Suppressor macrophage (primary cell): ENCODE results near the gene BCL11B.

Experiments
- DNase-seq, 4 experiments: peaks; one replicate each; pipeline ENCODE4 v3.0.0-alpha.2; 2020 to 2022

Gene BCL11B

DNA sequence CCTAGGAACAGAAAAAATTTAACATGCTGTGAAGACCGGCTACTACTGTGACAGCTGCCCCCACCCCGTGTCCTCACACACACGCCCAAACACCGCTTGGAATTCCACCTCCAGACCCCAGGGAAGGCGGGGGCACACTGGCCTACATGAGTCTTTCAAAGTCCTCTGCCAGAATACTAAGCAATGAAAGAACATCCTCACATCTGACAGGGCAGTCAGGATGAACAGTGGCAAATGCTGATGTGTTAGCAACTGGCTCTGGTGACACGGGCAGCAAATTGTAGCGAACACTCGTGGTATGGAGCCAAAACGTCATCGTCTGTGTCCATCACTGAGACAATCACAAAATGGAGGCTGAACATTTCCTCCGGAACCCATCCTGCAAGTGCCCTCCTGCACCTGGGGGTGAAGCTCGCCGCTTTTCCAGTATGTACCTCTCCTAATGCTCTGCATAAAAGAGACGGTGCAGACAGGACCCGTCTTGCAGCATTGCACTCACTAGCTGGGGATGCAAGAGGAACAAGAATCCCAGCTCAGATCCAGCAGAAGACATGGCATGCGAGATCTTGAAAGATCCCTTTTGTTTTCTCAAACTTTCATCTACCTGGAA is 94.8 kb downstream of the BCL11B start:
- no peak for DNase-seq

DNA sequence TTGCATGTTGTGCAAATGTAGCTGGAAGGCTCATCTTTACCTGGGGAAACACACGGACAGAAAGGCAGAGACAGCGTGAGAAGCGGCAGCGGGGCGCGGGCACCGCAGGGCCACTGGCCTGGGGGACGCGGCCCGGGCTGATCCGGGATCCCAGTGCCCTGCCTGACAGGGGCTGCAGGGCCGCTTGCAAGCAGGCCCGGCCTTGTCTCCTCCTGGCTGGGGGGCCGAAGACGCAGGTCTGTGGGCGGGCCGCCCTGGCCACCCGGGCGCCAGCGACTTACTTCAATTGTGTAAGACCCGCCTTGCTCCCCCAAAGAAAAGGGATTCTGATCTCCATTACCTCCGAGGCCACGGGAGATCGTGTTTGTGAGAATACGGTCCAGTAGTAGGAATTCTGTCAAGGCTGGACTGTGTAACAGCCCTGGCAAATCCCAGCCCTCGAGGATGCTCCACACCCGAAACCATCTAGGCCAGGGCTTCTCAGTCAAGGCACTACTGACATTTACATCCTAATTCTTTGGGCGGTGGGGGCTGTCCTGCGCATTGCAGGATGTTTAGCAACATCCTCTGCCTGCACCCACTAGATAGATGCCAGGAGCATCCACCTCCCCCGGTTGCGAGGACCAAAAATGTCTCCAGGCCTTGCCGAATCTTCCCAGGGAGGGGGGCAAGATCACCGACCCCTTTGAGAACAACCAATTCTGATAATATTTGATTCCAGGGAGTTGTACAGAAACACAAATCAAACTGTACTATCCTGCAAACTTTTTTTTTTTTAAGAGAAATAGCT is 95.6 kb downstream of the BCL11B start:
- no peak for DNase-seq

DNA sequence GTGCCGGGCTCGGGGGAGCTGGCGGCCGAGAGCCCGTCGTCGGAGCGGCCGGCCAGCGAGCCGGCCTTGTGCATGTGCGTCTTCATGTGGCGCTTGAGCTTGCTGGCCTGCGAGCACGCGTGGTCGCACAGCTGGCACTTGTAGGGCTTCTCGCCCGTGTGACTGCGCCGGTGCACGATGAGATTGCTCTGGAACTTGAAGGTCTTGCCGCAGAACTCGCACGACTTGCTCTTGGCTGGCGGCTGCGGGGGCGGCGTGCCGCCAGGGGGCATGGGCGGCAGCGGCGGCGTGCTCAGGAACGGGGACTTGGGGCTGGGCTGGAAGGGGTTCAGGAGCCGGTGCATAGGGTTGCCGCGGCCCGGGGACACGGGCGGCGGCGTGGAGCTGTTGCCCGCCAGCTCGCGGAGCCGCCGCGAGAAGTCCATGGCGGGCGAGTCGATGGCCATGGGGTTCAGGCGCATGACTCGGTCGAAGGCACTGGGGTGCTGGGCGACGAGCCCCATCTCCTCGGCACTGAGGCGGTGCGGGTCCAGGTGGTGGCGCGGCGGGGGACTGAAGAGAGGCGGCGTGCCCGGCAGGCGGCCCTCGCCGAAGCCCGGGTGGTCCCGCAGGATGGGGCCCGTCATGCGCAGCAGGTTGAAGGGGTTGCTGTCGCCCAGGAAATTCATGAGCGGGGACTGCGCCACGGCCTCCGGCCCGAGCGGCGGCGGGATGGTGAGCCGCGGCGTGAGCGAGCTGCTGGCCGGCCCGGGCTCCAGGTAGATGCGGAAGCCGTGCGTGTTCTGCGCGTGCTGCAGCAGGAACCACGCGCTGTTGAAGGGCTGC is 96.5 kb downstream of the BCL11B start:
- DNase-seq: no peak

DNA sequence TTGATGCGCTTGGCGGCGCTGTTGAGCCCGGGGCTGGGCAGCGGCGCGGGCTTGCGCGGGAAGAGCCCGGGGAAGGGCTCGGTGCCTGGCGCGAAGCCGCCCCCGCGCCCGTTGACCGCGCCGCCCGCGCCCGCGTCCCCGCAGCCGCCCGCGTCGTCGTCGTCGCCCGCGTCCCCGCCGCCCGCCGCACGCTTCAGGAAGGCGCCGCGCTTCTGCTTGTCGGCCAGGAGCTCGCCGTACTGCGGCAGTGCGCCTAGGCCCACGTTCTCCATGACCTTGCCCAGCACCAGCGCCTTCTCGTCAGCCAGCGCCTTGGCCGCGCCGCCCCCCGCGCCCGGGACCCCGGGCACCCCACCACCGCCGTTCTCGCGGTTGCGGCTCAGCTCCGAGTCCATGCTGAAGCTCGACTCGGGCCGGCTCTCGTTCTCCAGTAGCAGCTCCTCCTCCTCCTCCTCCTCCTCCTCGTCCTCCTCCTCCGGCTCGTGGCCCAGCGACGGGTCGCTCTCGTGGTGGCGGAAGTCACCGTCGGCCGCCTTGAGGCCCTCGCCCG is 97.2 kb downstream of the BCL11B start:
- DNase-seq: no peak

DNA sequence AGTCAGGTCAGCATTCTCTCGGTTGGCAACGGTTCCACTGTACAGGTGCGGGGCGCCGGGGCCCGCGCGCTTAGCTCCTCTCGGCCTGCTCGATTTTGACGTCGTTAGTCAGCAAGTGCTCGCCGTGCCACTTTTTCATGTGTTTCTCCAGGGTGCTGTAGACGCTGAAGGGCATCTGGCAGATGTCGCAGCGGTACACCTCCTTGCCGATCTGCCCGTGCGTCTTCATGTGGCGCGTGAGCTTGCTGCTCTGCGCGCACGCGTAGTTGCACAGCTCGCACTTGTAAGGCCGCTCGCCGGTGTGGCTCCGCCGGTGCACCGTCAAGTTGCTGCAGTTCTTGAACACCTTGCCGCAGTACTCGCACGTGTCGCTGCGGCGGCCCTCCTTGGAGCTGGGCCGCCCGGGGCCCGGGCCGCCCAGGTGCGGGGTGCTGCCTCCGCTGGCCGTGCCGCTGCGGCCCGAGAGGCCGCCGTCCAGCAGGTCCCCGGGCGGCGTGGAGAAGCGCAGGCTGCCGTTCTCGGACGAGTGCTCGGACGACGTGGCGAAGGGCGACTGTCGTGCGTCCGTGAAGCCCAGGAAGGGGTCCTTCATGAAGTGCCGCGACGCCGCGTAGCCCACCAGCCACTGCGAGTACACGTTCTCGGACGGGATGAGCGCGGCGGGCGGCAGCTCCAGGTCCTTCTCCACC is 97.8 kb downstream of the BCL11B start:
- no peak for DNase-seq

DNA sequence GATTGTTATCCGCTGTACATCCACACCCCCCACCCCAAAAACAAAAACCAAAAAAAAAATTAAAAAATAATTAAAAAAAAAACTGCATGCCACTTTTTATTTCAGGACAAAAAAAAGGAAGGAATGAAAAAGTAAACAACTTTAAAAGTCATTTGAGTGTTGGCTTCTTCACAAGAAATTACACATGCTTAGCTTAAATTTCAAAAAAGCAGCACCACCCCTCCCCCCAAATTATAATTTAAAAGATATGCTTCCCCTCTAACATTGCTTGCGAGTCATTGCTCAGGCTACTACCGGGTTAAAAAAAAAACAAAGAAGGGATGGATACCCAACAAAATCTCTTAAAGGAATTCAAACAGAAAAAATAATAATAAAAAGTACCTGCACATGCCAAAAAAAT is 98.5 kb downstream of the BCL11B start:
- DNase-seq: no peak

DNA sequence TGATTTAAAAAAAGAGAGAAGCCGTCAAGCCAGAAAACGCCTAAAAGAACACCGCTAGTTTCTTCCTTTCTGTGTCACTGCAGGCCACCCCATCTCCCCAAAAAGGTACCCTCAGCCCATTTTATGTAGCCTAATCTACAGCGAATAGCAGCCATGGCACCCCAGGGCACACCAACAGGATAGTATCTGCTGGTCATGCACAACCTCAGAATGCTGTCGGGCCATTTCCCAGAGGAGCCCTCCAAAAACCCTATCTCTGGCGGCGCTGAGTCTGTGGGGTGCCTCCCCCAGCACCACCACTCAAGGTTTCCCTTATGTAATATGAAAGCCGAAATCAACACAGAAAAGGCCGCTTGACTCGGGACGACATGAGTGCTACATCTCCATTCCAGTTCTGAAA is 98.9 kb downstream of the BCL11B start:
- no peak for DNase-seq

DNA sequence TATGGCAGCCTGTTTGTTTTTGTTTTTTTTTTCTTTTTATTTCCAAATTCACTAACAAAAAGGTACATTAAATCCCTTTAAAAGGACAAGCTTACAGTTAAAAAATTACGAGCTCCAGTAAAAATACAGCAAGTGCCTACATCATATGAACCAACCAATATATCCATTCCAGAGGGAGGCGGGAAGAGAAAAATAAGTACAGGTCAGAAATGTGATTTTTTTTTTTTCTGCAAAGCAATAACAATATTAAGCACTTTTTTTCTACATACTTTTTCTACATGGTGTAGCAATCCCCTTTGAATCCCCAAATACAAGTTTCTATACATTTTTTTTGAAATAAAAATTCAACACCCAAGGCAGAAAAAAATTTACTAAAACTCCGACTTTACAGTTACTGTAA is 100.6 kb downstream of the BCL11B start:
- no peak for DNase-seq

DNA sequence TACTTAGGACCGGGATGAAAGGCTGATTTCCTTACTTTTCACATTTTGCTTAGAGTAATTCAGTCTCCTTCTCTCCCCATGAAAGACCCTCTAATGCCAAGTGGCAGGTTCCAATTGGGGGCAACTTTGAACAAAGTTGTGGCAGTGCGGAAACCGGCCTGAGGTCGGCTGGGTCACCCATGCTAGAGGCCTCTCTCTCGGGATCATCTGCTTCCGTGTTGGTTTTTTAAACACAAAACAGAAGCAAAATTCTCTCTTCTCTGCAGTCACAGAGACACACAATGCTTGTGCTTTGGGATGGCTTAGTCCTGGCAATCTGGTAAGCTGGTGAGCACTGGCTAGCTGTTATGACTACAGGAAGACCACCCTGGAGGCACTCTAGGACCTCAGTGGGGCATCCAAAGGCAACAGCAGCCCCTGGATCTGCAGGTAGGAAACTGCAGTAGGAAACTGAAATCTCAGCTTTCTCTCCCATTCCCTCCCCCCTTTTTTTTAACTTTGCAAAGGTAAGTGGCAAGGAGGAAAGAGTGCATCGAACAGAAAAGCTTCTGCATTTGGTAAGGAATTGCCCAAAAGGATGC is 102.1 kb downstream of the BCL11B start:
- no peak for DNase-seq

DNA sequence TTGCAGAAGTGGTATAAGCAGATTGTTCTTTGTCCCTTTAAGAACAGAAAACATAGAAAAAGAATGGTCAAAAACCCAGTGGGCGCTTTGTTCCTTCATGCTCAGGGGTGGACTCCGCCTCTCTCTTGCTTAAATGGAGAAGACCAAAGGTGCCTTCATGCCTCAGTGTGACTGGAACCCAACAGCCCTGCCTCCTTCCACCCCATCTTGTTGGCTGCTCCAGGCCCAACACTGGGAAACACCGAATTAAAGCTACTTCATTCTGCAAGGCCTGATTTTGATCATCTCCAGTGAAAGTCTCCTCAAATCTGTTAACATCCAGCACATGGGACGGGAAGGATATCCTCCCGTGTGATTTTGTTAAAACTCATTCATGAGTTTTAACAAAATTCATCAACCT is 103.7 kb downstream of the BCL11B start:
- DNase-seq: no peak

DNA sequence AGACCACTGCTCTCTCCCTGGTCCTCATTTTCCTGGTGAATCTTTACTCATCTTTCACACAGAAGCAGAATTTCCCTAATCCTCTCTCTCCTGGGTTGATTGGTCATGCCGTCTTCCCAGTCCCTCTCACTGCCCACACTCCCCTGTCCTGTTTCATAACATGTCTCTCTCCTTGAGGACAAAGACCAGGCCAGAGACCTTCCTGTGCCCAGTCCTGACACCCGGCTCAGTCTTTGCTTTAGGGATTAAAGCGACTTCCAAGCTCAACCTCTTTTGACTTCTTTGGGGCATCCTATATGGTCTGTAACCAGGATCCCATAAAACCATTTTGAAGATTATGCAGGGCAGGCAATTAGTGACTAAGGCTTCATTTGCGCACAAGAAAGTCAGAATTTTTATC is 105.5 kb downstream of the BCL11B start:
- no peak for DNase-seq

DNA sequence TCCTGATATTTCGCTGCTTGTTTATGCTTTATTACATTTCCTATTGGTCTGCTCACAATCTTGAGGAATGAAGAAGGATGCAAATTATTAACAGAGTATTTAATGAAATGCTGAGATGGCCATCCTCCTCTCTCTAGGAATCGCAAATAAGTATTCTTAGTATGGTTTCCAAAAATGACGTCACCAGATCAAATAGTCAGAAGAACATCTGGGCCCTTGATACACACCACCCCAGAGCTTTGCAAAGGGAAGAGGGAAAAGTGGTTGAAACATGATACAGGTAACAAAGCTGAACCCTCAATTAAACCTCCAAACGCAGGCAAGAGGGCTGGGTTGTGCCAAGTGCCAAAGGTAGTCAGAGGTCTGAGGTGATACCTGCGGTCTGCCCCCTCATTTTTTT is 107.3 kb downstream of the BCL11B start:
- DNase-seq: no peak

DNA sequence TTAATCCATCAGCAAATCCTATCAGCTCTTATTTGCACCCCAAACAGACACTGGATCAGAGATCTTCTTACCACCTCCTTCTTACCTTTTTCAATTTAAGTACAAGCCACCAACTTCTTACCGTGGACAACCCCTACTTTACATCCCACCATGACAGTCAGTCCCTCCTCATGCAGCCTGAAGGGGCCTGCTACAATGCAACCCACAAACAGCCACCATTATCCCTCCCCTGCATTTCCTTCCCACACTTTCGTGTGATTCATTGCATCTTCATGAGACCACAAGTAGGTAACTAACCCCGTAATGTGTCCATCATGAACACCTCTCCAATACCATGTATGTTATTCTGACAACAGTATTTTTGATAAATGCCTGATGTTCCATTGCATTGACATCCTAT is 108.6 kb downstream of the BCL11B start:
- no peak for DNase-seq

DNA sequence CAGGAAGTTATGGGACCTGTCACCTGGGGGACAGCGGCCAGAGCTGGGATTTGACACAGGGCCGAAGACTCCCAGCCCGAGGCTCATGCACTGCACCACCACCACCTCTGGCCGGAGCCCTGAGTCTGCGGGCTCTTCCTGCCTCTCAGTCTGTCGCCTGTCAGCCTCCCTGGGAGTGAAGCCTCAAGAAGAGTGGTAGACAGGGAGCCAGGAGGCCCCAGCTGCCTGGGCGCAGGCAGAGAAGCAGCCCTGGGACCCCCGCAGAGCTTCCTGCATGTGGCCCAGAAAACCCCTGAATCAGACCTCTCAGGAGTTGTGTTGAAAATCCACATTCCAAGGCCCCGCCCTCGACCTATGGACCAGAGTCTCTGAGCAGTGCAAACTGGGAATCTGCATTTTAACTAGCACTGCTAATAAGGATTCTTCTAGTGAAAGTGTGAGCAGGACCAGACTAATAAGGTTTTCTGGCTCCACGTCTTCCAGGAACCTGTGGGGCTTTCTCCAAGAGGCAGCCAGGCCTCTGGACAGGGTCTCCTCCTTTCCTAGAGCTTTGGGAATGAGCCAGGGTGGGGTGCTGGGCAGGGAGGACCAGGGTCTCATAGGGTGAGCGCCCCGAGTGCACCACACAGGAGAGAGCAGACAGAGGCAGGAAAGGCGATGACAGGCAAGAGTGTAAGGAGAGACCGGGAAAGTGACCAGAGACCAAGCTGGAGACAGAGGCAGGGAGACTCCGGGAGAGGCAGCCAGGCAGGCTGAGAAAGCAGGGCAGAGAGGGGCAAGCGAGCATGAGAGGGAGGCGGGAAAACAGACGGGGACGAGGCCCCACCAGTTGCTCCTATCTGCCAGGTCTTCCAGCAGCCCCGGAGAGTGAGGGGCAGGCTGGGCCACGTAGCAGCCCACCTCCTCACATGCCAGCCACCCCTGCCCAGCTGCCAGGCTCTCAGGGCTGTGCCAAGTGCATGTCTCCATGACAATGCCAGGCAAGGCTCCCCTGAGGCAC is 112.4 kb downstream of the BCL11B start:
- no peak for DNase-seq

DNA sequence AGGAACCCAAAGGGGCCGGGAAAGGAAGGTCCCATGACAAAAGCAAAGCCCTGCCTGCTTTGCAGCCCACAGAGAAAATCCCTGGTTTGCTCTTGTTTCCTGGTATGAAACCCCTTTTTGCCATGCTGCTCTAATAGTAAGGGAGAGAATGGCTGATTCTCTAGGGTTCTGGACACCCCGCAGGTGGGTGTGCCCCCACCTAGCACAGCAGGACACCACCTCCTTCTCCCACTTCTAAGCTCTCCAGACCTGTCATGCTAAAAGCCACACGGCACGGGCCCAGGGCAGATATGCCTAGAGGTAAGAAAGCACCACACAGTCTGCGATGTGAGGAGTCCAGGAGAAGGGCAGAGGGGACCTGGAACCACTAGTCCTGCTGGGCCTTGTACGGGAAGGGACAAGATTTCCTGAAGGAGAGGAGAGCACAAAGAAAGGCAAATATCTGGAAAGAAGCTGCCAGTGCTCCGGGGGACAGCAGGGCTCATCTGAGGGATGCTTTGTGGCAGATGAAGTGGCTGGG is 113.3 kb downstream of the BCL11B start:
- DNase-seq: no peak

DNA sequence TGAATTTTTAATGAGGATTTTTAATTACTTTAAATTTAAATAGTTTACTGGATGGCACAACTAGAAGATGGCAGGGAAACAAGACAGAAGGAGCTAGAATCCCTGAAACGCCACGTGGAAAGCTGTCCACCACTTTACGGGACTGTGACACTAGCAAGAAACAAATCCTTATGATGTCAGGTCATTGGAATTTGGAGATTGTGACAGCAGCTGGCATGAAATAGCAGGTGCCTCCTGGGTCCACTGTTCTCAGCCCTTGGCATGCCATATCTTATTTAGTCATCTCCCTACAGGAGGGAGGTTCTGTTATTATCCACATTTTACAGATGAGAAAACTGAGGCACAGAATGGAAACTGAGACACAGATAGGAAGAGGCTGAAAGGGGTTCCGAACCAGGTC is 113.8 kb downstream of the BCL11B start:
- no peak for DNase-seq

DNA sequence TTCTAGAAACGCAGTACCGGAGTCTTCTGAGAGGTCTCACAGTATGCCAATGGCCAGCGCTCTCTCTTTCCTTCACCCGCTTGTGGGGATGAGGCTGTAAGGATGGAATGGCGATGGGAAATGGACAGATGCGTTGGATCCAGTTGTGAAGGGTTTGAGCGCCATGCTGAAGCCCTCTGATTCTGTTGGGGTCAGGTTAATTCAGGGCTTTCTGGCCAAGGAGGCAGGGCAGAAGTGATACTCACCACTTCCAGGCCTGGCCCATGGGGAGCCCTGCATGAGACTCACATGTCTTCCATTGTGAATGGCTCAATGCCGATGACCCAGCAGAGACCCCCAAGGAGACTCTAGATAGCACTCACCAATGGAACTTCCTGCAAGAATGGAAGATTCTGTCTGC is 114.3 kb downstream of the BCL11B start:
- DNase-seq: no peak

DNA sequence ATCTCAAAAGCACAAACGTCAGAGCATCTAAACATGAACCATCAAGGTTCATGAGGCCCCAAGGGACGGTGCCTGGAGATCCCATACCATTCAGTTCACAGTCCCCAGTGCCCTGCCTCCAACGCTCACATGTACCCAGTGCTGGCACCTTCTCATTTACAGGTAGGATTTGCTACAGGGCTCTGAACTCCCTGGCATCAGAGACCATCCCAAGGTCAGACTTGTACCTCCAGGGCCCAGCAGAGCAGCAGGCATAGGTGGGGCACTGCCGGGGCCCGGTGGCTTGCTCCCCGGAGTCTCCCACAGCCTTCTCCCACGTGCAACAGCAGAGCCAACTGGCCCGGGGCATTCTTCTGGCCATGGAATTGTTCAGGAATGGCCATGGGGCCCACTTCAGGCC is 114.8 kb downstream of the BCL11B start:
- DNase-seq: no peak

DNA sequence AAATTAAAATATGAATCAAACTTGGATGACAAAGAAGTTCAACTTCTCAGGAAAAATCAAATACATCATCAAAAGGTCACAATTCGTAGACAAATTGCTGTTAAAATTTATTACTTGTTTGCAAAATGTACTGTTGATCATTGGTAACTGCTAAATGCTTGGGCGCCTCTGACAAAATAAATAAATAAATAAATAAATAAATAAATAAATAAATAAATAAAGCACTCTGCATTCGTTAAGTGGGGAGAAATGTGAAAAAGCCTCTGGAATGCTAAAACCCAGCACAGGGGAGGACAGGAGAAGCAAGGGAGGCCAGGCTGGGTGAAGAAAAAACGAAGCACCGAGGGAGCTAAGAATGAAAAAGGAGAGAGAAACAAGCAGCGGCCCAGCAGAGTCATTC is 115.2 kb downstream of the BCL11B start:
- DNase-seq: no peak

DNA sequence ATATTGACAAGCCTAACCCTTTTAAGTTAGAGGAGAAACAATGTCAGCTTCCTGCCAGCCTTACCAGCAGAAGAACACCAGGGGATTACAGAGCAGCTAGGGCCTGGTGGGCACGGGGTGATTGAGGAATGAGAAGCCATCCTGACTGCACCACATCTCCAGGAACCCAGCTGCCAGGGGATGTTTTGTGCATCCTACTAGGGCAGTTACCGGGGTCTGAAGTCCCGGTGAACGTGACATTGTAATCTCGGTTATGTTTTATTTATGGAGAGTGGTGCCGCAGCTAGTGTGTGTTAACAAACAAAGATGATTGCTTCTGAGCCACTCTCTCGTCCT is 115.9 kb downstream of the BCL11B start:
- no peak for DNase-seq
